Upper lobe of right lung (tissue), 1 donor: ENCODE measurements around the gene ANP32B. TPM values are rescaled to one million over a fixed set of nuclear protein-coding genes. Genes with fewer than 3 reads are reported as not detected.

Experiments
- ATAC-seq: fragments of 200-7000 bp; cut with Tn5 transposase; one replicate; pipeline ENCODE4 v1.9.1; 2020; ENCODE audit warnings: mild to moderate bottlenecking, moderate library complexity
- DNase-seq: peaks from one replicate; pipeline ENCODE4 v3.0.0-alpha.2; 2020
- H3K27ac ChIP-seq: fragments of 200-600 bp; one replicate; pipeline ENCODE4 v1.8.0; 2022
- H3K27me3 ChIP-seq: fragments of 200-600 bp; one replicate; pipeline ENCODE4 v1.8.0; 2022; ENCODE audit warnings: mild to moderate bottlenecking
- H3K36me3 ChIP-seq: fragments of 200-600 bp; one replicate; pipeline ENCODE4 v1.8.0; 2022
- H3K4me1 ChIP-seq: fragments of 200-600 bp; one replicate; pipeline ENCODE4 v1.8.0; 2022
- H3K4me3 ChIP-seq: fragments of 200-600 bp; one replicate; pipeline ENCODE4 v1.8.0; 2022; ENCODE audit warnings: mild to moderate bottlenecking
- H3K9me3 ChIP-seq: fragments of 200-600 bp; one replicate; pipeline ENCODE4 v1.8.0; 2022
- intact Hi-C: fragments of 100-400 bp; cut with DNase I; formaldehyde crosslinking; loops from one replicate; pipeline ENCODE4 v1.11.0; 2022
- total RNA-seq: library from RNA; stranded (reverse); fragmentation: NEBNext Ultra II Directional; extraction: Animal tissue kit (Norgen Biotek cat#: 25700); gene quantifications from one replicate; pipeline ENCODE4 v1.2.1, GENCODE V29; 2021
- TF ChIP-seq, protein P1 (sequence below): fragments of 200-600 bp; IDR thresholded peaks from one replicate; pipeline ENCODE4 v1.8.0; 2022; ENCODE audit warnings: antibody characterized with exemption
- donor health status: DM: no; HTN: yes; CAD: no; lungs with severe emphysema.

Gene ANP32B
- total RNA-seq, 1 donor from 2014 or later = 107 TPM

- DNase-seq (no peak), ATAC-seq (no peak)
- TF ChIP-seq, protein P1, sequence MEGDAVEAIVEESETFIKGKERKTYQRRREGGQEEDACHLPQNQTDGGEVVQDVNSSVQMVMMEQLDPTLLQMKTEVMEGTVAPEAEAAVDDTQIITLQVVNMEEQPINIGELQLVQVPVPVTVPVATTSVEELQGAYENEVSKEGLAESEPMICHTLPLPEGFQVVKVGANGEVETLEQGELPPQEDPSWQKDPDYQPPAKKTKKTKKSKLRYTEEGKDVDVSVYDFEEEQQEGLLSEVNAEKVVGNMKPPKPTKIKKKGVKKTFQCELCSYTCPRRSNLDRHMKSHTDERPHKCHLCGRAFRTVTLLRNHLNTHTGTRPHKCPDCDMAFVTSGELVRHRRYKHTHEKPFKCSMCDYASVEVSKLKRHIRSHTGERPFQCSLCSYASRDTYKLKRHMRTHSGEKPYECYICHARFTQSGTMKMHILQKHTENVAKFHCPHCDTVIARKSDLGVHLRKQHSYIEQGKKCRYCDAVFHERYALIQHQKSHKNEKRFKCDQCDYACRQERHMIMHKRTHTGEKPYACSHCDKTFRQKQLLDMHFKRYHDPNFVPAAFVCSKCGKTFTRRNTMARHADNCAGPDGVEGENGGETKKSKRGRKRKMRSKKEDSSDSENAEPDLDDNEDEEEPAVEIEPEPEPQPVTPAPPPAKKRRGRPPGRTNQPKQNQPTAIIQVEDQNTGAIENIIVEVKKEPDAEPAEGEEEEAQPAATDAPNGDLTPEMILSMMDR = no peak
- no peak overlapping the region for H3K27ac ChIP-seq
- intact Hi-C loops = no loop called here
- peaks cover 6% of the 10 kb centered on the region for H3K4me1 ChIP-seq
- H3K4me3 ChIP-seq = no peak overlapping the region
- no peaks in the 10 kb centered on the region for H3K9me3 ChIP-seq
- H3K27me3 ChIP-seq = no peaks in the 10 kb centered on the region
- no peaks in the 10 kb centered on the region for H3K36me3 ChIP-seq
Observed at GRCh38 chr9:97980479-97980803, 2.7 kb upstream of the ANP32B start.

- DNase-seq (no peak), ATAC-seq (no peak)
- TF ChIP-seq, protein P1 = no peak
- peaks cover 14% of the 10 kb centered on the region for H3K4me1 ChIP-seq
- no peaks in the 10 kb centered on the region for H3K9me3 ChIP-seq
- no peak overlapping the region for H3K27ac ChIP-seq
- intact Hi-C loops = no loop called here
- no peaks in the 10 kb centered on the region for H3K27me3 ChIP-seq
- no peak overlapping the region for H3K4me3 ChIP-seq
- H3K36me3 ChIP-seq = no peaks in the 10 kb centered on the region
Observed at GRCh38 chr9:97980918-97981845, 2.0 kb upstream of the ANP32B start.

- DNase-seq (no peak), ATAC-seq (no peak)
- Histone ChIP-seq H3K27ac (peak overlapping the region; percentile 96), H3K36me3 (no peaks in the 10 kb centered on the region), H3K4me3 (peak overlapping the region; percentile 98), H3K27me3 (no peaks in the 10 kb centered on the region), H3K4me1 (peaks cover 23% of the 10 kb centered on the region), H3K9me3 (no peaks in the 10 kb centered on the region)
- TF ChIP-seq, protein P1 = no peak
- intact Hi-C loops = no loop called here
Observed at GRCh38 chr9:97981846-97982682, 1.1 kb upstream of the ANP32B start.

- DNase-seq (peak; percentile 86), ATAC-seq (peak; percentile 45)
- intact Hi-C loops = no loop called here
- TF ChIP-seq, protein P1 = no peak
- Histone ChIP-seq H3K4me1 (peaks cover 34% of the 10 kb centered on the region), H3K27ac (peak overlapping the region; percentile 96), H3K27me3 (no peaks in the 10 kb centered on the region), H3K9me3 (no peaks in the 10 kb centered on the region), H3K4me3 (peak overlapping the region; percentile 98), H3K36me3 (no peaks in the 10 kb centered on the region)
Observed at GRCh38 chr9:97983589-97984187, 547 bp downstream of the ANP32B start.

GRCh38 chr9:97984188-97985057 lies 1.3 kb downstream of the ANP32B start:
- TF ChIP-seq, protein P1 = no peak
- Histone ChIP-seq H3K36me3 (no peaks in the 10 kb centered on the region), H3K4me3 (peak overlapping the region; percentile 98), H3K9me3 (no peaks in the 10 kb centered on the region), H3K27me3 (no peaks in the 10 kb centered on the region), H3K27ac (peak overlapping the region; percentile 96), H3K4me1 (peaks cover 34% of the 10 kb centered on the region)
- peak; percentile 62 for ATAC-seq
- DNase-seq = peak; percentile 93
- intact Hi-C loops = no loop called here
